ENCODE measurements around the gene FRMD6. TPM values are rescaled to one million over a fixed set of nuclear protein-coding genes. Genes with fewer than 3 reads are reported as not detected.
A peak's percentile ranks its signal among the peaks of the same experiment; 100 is the strongest.

FRMD6 gene
- total RNA-seq, 1 donor from 2014 or later = 52.0 TPM

DNA sequence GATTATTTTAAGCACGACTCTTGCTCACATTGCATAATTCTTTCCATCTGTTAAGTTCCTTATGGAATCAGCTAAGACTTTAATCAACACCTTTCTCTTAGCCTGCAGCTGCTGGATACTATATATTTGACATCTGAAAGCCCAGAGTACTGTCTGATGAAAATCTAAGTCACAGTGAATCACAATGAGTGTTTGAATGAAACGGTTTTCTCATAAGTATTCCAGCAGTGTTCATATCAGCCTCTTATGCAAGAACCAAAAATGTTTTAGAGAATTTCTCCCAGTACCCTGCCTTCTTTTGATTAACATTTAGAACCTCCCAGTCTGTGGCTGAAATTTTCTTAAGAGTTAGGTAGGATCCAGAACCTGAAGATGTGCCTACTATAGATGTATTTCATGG is 55.6 kb downstream of the FRMD6 start:
- intact Hi-C loops (cut with DNase I) = no loop called here
- ATAC-seq (no peak), DNase-seq (ENCODE audit: low spot score) (no peak)

DNA sequence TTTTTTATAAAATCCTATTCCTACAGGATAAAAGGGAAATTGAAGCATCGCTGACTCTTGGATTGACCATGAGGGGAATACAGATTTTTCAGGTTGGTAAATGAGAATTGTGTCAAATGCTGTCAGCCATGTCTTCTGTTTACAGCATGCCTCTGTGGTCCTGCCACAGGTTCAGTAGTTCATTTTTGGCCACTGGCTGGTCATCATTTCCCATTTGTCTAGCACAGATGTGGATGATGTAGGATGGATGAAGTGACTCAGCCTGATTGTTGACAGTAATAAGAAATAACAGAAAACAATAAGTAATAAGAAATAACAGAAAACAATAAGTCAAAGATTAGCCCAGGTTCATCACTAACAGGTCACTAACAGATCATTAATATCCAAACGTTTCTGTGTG is 59.8 kb downstream of the FRMD6 start:
- intact Hi-C loops (cut with DNase I) = no loop called here
- DNase-seq (ENCODE audit: low spot score) (no peak), ATAC-seq (no peak)

DNA sequence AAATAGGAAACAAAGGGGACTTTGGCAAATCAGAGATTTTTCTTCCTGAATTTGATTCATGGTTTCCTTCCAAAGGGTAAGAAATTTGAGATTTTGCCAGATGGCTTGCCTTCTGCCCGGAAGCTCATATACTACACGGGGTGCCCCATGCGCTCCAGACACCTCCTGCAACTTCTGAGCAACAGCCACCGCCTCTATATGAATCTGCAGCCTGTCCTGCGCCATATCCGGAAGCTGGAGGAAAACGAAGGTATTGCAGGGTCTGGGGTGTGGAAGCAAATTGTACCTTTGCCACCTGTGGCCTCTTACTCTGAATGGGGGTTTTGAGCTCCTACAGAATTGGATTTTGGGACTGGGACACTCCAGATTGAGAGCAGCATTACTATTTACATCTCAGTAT is 63.5 kb downstream of the FRMD6 start:
- no peak for DNase-seq (ENCODE audit: low spot score)

DNA sequence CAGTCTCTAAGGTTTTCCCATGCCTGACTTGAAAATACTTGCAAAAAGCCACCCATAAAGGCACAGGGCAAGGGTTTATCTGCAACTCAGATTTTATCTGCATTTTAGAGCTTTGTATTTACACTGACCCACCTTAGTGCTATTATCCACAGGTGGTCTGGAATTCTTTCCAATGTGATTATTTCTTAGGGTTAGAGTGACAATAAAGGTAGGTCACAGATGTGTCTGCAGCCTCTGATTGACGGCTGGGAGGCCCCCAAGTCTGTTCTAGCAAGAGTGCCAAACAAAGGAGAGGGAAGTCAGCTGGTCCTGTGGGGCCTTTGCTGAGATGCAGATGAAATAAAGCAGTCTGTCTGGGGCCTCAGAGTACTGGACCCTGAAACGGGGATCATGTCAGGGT is 64.0 kb downstream of the FRMD6 start:
- no peak for ATAC-seq
- no peak for DNase-seq (ENCODE audit: low spot score)
- intact Hi-C loops (cut with DNase I) = no loop called here

More for the DNA sequence above, 63.5 kb downstream of the FRMD6 start:
- ATAC-seq = no peak
- intact Hi-C loops (cut with DNase I) = no loop called here

DNA sequence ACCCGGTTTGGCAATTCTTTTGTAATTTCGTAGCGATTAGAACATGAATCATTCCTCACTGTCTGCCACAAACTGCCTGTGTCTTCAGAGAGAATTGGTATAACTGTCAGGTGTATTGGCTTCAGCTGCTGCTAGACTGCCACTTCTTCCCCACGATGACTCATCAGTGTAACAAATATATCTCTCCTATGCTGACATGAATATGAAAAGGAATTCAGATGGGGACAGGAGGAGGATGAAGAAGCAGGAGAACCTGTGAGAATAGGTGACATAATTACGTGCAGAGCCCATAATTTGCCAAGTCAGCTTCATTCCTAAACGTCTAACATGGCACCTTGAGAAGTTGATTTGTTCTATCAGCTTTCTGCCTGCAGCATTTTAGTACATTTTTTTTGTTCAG is 64.9 kb downstream of the FRMD6 start:
- ATAC-seq (no peak), DNase-seq (ENCODE audit: low spot score) (no peak)
- intact Hi-C loops (cut with DNase I) = no loop called here

DNA sequence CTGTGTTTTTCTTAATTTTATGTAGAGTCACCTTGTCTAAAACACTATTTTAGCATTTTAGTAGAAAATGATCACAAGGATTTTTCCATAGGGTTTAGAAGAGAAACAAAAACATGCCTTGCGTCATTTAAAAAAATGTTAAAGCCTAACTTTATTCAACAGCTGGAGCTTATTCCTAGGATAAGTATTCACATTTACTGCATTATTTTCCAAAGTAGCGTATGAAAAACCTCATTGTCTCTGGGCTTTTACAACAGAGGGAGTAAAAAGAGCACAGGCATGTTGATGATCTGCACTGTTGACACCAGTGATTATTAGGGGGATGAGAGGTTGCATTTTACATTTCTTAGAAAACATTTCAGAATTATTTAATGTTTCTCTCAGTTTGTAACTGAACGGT is 66.1 kb downstream of the FRMD6 start:
- no peak for DNase-seq (ENCODE audit: low spot score)
- ATAC-seq = peak; percentile 49
- intact Hi-C loops (cut with DNase I) = no loop called here

DNA sequence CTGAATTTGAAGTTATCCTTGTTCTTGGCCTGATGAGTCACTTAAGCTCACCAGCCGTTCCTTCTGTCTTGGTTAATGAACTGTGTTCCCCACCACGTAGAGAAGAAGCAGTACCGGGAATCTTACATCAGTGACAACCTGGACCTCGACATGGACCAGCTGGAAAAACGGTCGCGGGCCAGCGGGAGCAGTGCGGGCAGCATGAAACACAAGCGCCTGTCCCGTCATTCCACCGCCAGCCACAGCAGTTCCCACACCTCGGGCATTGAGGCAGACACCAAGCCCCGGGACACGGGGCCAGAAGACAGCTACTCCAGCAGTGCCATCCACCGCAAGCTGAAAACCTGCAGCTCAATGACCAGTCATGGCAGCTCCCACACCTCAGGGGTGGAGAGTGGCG is 68.2 kb downstream of the FRMD6 start:
- DNase-seq (ENCODE audit: low spot score) (no peak), ATAC-seq (no peak)
- intact Hi-C loops (cut with DNase I) = no loop called here

DNA sequence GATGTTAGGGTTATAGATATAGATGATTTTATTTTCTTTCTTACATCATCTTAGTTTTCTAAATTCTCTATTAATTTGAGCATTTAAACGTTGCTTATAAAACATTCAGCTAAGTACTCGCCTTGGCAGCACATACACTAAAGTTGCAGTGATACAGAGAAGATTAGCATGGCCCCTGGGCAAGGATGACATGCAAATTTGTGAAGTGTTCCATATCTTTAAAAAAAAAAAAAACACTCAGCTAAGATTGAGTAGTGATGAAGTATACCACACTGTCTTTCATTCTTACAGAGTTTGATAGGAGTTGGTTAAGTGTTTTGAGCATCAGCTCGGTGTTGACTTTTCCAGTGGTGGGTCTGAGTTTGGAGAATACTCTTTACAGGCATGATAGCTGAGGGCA is 72.3 kb downstream of the FRMD6 start:
- intact Hi-C loops (cut with DNase I) = no loop called here

DNA sequence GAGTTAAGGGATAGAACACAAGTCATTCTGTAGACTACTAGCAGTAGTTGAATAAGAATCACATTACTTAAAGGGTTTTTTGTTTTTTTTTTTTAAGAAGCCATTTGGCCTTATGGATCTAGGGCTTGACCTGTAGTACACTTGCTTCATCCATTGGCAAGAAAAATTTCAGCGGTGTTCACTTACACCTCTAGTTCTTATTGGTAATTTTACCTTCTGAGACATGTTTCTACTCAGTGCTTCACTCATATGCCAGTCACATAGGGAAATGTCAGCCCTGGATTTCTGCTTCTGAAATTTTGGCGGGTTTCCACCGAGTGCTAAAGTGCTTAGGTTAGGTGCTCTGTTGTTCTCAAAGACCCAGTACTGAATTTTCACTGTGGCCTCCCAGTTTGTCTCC is 72.9 kb downstream of the FRMD6 start:
- ATAC-seq (no peak), DNase-seq (ENCODE audit: low spot score) (no peak)

More for the DNA sequence above, 72.3 kb downstream of the FRMD6 start:
- ATAC-seq = no peak
- no peak for DNase-seq (ENCODE audit: low spot score)

DNA sequence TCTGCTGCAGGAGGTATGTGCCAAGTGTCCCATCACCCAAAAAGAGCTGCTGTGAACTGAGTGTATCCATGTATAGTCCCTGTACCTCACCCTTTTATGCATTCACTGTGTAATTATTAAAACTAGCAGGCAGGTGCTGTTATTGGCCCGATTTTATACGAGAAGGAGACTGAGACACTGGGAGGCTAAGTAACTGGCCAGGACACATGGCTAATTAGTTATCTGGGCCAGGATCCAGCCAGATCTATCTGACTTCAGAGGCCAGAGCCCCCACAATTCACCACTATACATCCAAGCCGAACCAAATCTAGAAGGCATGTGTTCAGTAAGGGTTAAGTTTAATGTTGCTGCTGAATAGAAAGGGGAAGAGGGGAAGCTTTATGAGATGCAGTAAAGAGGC is 73.4 kb downstream of the FRMD6 start:
- intact Hi-C loops (cut with DNase I) = no loop called here
- no peak for DNase-seq (ENCODE audit: low spot score)
- no peak for ATAC-seq

More for the DNA sequence above, 72.9 kb downstream of the FRMD6 start:
- intact Hi-C loops (cut with DNase I) = no loop called here

DNA sequence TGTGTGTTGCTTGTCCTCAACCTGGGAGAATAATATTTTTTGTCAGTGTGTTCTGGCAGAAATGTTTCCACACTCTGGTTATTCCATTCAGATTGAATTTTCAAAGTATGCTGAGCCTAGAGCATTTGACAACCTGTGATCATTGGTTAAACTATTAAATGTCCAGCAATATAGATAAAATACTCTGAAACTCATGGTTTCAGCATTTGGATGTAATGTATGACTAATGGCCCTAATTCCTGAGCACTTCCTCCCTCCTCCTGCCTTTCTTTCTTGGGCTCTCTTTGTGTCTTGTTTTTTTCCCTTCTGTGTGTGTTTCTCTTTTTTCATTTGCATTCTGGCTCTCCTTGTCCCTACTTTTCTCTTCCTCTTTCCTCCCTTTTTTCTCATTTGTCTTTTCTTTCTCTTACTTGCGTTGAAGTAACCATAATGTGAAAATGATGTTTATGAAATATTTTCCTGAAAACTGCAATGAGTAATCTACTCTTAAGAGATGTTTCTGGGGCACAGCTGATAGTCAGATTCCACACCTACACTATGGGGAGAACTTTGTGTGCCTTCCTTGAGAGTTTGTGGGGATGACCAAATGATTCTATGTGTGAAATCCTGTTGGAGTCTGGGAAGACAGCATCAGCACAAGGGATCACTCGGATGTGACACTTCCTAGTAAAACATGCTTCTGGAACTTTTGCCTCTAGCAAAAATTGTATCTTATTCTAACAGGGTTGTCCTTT is 74.6 kb downstream of the FRMD6 start:
- intact Hi-C loops (cut with DNase I) = no loop called here
- ATAC-seq = no peak
- DNase-seq (ENCODE audit: low spot score) = no peak

DNA sequence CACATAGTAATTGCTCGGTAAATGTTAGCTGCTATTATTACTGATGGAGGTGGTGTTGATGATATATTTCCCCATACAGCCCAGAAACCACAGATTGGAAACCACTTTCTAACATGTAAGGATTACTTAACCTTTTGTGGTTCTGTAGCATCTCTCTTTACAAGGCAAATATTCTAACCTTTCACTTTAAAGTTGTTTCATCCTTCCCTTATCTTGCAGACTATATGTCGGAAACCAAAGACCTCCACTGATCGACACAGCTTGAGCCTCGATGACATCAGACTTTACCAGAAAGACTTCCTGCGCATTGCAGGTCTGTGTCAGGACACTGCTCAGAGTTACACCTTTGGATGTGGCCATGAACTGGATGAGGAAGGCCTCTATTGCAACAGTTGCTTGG is 75.8 kb downstream of the FRMD6 start:
- intact Hi-C loops (cut with DNase I) = no loop called here
- no peak for ATAC-seq

DNA sequence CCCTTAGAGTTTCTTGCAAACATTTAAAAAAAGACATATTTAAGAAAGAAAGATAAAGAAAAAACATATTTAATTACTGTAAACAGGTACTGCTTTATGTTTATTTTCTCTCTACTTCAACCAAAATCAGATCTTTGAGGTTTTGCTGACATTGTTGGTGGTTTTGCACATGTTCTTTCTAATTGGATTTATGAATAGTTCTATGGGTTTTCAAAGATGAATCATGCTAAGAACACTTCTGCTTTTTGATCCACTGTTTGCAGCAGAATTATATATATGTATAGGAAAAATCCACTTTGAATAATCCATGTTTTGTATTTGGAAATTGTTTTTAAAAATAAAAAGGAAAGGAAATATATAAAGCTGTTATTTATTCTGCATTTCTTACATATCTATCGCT is 78.4 kb downstream of the FRMD6 start:
- DNase-seq (ENCODE audit: low spot score) = no peak
- no peak for ATAC-seq
- intact Hi-C loops (cut with DNase I) = no loop called here

More for the DNA sequence above, 75.8 kb downstream of the FRMD6 start:
- DNase-seq (ENCODE audit: low spot score) = no peak

DNA sequence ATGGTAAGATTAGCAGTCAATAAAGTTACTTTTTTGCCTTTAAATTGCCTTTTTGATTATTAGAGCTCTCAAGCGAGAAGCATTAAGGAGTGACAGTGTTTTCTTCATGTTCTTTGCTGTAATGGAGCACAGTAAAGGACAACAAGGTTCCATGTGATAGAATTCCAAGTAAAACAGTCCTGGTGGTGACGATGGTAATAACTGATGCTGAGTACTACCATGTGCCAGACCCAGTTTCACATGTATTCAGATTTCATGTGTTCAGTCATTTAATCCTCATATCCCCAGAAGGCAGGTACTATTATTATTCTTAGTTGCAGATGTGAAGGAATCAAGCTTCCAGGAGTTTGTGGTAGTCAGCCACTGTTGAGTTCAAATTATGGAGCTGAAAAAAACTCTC is 79.0 kb downstream of the FRMD6 start:
- intact Hi-C loops (cut with DNase I) = no loop called here
- ATAC-seq (peak; percentile 62), DNase-seq (ENCODE audit: low spot score) (no peak)

DNA sequence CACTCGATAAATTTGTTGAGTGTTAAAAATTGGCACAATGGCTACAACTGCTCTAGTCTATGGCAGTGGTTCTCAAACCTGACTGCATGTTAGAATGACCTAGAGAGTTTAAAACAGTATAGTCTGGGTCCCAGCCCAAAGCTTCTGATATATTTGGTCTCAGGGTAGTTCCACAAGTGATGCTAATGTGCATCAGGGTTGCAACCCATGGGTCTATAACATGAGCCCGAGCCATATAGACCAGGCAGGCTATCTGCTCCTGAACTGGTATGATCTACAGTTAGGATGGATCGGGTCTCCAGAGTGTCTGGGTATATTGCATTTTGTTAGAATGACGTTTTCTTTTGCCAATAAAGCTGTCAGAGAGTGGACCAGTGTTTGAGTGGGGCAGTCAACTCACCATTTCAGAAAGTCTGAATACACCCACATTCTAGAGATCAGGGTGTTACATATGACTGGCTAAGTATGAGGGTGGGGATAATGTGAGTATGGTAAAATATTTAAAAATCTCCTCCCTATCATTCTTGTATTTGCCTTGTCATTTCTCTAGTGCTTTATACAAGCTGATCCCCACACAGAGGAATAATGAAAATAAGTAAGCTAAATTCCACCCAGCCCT is 80.9 kb downstream of the FRMD6 start:
- ATAC-seq = no peak
- intact Hi-C loops (cut with DNase I) = no loop called here
- DNase-seq (ENCODE audit: low spot score) = no peak

DNA sequence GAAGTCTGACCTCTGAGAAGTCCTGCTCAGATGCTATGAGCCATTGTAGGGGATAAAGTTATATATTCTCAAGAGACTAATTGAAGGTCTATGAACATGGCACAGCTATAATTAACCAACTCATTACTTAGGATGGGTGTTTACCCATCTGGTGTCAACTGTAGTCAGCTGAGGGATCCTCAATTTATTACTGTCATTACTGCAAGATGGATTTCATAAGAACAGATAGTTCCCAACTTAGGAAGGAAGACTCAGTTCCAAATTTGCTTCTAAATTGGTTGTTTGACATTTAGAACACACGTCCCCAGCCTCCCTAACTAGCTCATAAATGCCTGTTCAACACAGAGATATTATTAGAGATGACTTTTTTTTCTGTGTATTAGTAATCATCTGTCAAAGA is 81.4 kb downstream of the FRMD6 start:
- intact Hi-C loops (cut with DNase I) = no loop called here
- no peak for DNase-seq (ENCODE audit: low spot score)
- no peak for ATAC-seq

DNA sequence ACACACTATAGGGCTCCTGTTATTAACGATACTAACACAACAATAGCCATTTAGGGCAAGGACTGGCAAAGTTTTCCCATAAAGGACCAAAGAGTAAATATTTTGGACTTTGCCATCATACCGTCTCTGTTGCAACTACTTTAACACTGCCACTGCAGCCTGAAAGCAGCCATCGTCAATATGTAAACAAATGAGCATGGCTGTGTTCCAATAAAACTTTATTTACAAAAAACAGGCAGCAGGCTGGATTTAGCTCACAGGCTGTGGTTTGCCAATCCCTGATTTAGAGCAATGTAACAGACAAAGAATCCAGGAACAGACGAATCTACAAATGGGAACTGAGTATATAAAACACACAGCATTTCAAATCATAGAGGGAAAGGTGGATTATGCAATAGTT is 84.1 kb downstream of the FRMD6 start:
- DNase-seq (ENCODE audit: low spot score) (no peak), ATAC-seq (no peak)
- intact Hi-C loops (cut with DNase I) = no loop called here

DNA sequence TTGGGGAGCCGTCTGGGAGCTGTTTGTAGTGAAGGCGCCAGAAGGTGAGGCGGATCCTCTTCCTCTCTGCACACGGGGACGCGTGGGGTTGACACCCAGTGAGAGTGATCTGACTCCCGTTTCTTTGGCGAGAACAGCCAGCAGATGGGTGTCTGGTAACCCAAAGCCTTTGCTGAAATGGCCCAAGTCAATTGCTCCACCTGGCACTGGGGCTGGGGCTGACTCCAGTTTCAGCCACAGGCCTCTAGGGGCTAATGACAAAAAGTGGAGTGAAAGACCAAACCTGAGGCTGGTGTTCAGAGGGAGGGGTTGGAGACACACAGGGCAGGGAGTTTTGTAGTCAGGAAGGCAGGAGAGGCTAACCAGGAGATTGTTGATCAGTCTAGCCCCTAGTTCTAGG is 87.0 kb downstream of the FRMD6 start:
- ATAC-seq (no peak), DNase-seq (ENCODE audit: low spot score) (no peak)
- intact Hi-C loops (cut with DNase I) = no loop called here

DNA sequence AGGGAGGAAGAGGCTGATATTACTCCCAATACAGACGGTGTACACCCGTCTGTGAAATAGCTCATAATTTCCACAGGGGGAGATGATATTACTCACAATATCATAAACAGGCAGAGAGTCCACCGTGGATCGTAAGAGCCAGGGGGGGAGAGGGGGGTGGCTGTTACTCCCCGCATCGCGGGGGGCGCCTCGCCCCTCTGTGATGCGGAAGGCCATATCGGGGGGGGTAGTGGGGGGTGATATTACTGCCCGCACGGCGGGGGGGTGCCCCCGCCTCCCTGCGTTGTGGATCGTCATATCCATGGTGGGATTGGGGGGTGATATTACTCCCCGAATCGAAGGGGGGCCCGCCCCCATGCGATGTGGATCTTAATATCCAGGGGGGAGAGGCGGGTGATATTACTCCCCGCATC is 91.9 kb downstream of the FRMD6 start:
- ATAC-seq = no peak
- intact Hi-C loops (cut with DNase I) = no loop called here
- DNase-seq (ENCODE audit: low spot score) = no peak

DNA sequence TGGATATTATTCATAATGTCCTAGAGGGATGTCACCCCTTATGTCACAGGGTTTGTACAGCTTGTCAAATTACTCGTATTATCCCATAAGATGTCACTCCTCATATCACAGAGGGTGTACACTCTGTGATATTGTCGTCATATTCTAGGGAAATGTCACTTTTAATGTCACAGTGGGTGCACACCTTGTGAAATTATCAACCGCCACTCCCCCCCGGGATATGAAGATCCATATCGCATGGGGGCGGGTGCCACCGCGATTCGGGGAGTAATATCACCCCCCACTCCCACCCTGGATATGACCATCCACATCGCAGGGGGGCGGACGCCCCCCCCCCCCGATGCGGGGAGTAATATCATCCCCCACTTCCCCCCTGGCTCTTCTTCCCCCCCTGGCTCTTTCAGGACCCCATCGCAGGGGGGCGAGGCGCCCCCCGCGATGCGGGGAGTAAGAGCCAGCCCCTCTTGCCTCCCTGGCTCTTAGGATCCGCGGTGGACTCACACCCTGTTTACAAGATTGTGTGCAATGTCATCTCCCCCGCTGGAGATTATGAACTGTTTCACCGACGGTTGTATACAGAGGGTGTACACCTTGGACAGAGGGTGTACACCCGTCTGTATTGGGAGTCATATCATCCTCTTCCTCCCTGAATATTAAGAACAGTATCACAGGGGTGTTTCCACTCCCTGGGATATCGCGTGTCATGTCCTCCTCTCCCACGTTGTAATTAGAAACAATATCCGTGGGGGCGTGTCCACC is 92.8 kb downstream of the FRMD6 start:
- ATAC-seq (no peak), DNase-seq (ENCODE audit: low spot score) (no peak)
- intact Hi-C loops (cut with DNase I) = no loop called here
